Adrenal gland (tissue), 5 donors: ENCODE measurements around the gene HLX.

Source experiments
- POLR2A ChIP-seq, 2 donors: fragments of 450-650 bp; IDR thresholded peaks; one replicate each; pipeline ENCODE4 v1.6.1; 2017; ENCODE audit warnings: antibody characterized with exemption in 2 of 2, mild to moderate bottlenecking in 2 of 2, moderate library complexity in 1 of 2
- TF ChIP-seq, protein P1 (sequence below), 6 experiments: fragments of 450-650 bp in 4 of 6; fragments of 200-600 bp in 2 of 6; sonication (generic) in 1 of 6; IDR thresholded peaks; 1 replicate in 5 of 6; 2 replicates in 1 of 6; pipeline versions ENCODE4 v1.5.1 to v1.8.0; 2016 to 2021; ENCODE audit warnings: antibody characterized with exemption in 6 of 6, mild to moderate bottlenecking in 2 of 6, moderate library complexity in 1 of 6
- donor health status: DM: no; HTN: no; CAD: no.

DNA sequence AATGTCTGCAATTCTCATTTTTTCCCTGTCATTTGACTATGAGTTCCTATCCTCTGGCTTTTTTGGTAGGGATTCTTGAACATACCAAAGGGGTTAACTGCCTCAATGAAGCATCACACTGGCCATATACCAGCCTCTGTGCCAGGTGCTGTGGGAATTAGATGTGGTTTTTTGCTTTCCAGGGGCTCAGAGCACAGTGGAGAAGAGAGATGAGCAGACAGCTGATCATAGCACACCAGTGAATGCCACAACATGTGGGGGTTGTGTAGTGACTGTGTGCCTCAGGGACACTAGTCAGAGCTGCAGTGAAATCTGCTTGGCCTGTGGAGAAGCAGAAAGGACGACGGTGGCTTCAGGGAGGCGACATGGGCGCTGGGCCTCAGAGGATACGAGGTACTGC, 30.8 kb downstream of the HLX start:
- TF ChIP-seq, protein P1, sequence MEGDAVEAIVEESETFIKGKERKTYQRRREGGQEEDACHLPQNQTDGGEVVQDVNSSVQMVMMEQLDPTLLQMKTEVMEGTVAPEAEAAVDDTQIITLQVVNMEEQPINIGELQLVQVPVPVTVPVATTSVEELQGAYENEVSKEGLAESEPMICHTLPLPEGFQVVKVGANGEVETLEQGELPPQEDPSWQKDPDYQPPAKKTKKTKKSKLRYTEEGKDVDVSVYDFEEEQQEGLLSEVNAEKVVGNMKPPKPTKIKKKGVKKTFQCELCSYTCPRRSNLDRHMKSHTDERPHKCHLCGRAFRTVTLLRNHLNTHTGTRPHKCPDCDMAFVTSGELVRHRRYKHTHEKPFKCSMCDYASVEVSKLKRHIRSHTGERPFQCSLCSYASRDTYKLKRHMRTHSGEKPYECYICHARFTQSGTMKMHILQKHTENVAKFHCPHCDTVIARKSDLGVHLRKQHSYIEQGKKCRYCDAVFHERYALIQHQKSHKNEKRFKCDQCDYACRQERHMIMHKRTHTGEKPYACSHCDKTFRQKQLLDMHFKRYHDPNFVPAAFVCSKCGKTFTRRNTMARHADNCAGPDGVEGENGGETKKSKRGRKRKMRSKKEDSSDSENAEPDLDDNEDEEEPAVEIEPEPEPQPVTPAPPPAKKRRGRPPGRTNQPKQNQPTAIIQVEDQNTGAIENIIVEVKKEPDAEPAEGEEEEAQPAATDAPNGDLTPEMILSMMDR (IDR thresholded peaks at IDR 0.05): no peak
- no peak for TF ChIP-seq POLR2A (IDR thresholded peaks at IDR 0.05)
